GM18951 (cell line): ENCODE data around the gene VPS13D.

Source experiments
- POLR2A ChIP-seq: IDR thresholded peaks from 4 replicates; pipeline ENCODE4 v1.6.1; 2011; ENCODE audit warnings: mild to moderate bottlenecking; ENCODE audit not compliant: insufficient read length, insufficient read depth; ENCODE audit errors: extremely low read depth
- in situ Hi-C: fragments of 300-500 bp; cut with MboI; formaldehyde crosslinking; loops from one replicate; pipeline ENCODE4 v1.12.0; 2022; ENCODE audit warnings: low sequenced_read_pairs, mixed read lengths, inconsistent platforms; ENCODE audit not compliant: unreplicated experiment

The VPS13D gene

GRCh38 chr1:12411747-12412146, 181.9 kb downstream of the VPS13D start:
- TF ChIP-seq POLR2A = no peak
- in situ Hi-C loops = no loop called here

- TF ChIP-seq POLR2A = no peak
- in situ Hi-C loops = no loop called here
These were observed 182.6 kb downstream of the VPS13D start for GRCh38 chr1:12412439-12412838.

- in situ Hi-C loops = no loop called here
- no peak for TF ChIP-seq POLR2A
These were observed 184.0 kb downstream of the VPS13D start for GRCh38 chr1:12413664-12414410.

- in situ Hi-C loops = no loop called here
- no peak for TF ChIP-seq POLR2A
These were observed 184.7 kb downstream of the VPS13D start for GRCh38 chr1:12414444-12415018.

GRCh38 chr1:12415038-12415466, 185.2 kb downstream of the VPS13D start:
- in situ Hi-C loops = no loop called here

GRCh38 chr1:12416101-12416500, 186.3 kb downstream of the VPS13D start:
- no peak for TF ChIP-seq POLR2A
- in situ Hi-C loops = no loop called here

More at GRCh38 chr1:12415038-12415466, 185.2 kb downstream of the VPS13D start:
- TF ChIP-seq POLR2A = no peak

GRCh38 chr1:12416744-12417143, 186.9 kb downstream of the VPS13D start:
- in situ Hi-C loops = no loop called here

GRCh38 chr1:12417389-12417788, 187.6 kb downstream of the VPS13D start:
- no peak for TF ChIP-seq POLR2A
- in situ Hi-C loops = no loop called here

More at GRCh38 chr1:12416744-12417143, 186.9 kb downstream of the VPS13D start:
- TF ChIP-seq POLR2A = no peak

GRCh38 chr1:12420171-12420570, 190.3 kb downstream of the VPS13D start:
- TF ChIP-seq POLR2A = no peak
- in situ Hi-C loops = no loop called here

- TF ChIP-seq POLR2A = no peak
- in situ Hi-C loops = no loop called here
These were observed 192.7 kb downstream of the VPS13D start for GRCh38 chr1:12422488-12422887.

- in situ Hi-C loops = no loop called here
- no peak for TF ChIP-seq POLR2A
These were observed 194.3 kb downstream of the VPS13D start for GRCh38 chr1:12424087-12424529.

- in situ Hi-C loops = no loop called here
- no peak for TF ChIP-seq POLR2A
These were observed 195.0 kb downstream of the VPS13D start for GRCh38 chr1:12424793-12425192.

GRCh38 chr1:12426030-12426429, 196.2 kb downstream of the VPS13D start:
- TF ChIP-seq POLR2A = no peak
- in situ Hi-C loops = no loop called here

- in situ Hi-C loops = no loop called here
These were observed 198.5 kb downstream of the VPS13D start for GRCh38 chr1:12428334-12428733.

More at GRCh38 chr1:12428334-12428733, 198.5 kb downstream of the VPS13D start:
- TF ChIP-seq POLR2A = no peak
